ENCODE results near the gene ZNF322. TPM values are rescaled to one million over a fixed set of nuclear protein-coding genes. Genes with fewer than 3 reads are reported as not detected.

Gene ZNF322
- total and polyA plus RNA-seq, 3 experiments from 2014 or later, result 9.9 to 15.2 (median 13.7) TPM

DNA sequence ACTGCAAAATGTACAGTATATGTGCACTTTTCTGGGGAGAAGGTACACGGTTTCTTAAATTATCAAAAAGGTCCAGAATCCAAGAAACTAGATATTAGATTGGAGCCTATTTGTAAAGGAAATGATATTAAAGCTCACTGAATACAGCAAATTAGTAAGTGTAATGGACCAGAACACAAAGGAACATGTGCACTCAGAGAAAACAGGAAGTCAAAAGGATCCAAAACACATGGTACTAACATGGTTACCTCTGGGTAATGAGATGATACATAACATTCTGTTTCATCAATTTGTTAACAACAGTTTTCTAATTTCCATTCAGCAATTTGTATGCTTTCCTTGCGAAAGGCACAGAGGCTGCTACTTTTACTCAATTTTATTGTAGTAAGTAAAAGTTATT is 18.7 kb downstream of the ZNF322 start:
- Histone ChIP-seq H3K4me1 (ENCODE audit: insufficient read depth, low read length) (no peaks in the 10 kb centered on the region), H3K4me3 (ENCODE audit: low read length) (no peak overlapping the region), H3K9me3 (ENCODE audit: low read length) (peaks cover 27% of the 10 kb centered on the region), H3K27me3 (ENCODE audit: insufficient read depth, low read length, poor library complexity, severe bottlenecking) (no peaks in the 10 kb centered on the region), H3K36me3 (ENCODE audit: insufficient read depth, low read length) (peaks cover 38% of the 10 kb centered on the region), H3K27ac (ENCODE audit: low read depth, low read length) (no peak overlapping the region)
- Mint-ChIP-seq H3K4me1 (no peaks in the 10 kb centered on the region), H3K27me3 (peaks cover 0 to 1% of the 10 kb centered on the region in 2 donors), H3K27ac (no peak overlapping the region), H3K9me3 (peaks cover 20 to 51% (median 39%) of the 10 kb centered on the region in 5 donors), H3K36me3 (peaks cover 50 to 70% (median 67%) of the 10 kb centered on the region in 3 donors), H3K4me3 (no peak overlapping the region)
- ChIA-PET POLR2A (no interaction called here), CTCF (no interaction called here)
- no peak for DNase-seq

DNA sequence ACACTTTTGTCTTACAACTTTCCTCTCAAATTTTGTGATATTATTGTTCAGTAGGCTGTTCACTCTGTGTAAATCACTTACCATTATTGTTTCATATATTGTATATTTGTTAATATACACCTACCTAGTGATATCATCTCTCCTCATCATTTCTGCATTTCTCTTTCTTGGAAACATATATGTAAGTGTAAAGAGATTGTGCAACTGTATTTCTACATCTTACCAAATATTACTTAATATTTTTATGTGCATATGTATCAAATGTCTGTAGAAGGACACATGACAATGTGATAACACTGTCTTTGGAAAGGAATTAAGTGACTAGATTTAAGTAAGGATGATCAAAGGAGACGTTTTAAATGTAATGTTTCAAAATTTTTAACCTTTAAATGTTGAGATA is 30.2 kb downstream of the ZNF322 start:
- Histone ChIP-seq H3K4me1 (ENCODE audit: insufficient read depth, low read length) (no peaks in the 10 kb centered on the region), H3K27me3 (ENCODE audit: insufficient read depth, low read length, poor library complexity, severe bottlenecking) (no peaks in the 10 kb centered on the region), H3K27ac (ENCODE audit: low read depth, low read length) (no peak overlapping the region), H3K4me3 (ENCODE audit: low read length) (no peak overlapping the region), H3K36me3 (ENCODE audit: insufficient read depth, low read length) (no peaks in the 10 kb centered on the region), H3K9me3 (ENCODE audit: low read length) (peaks cover 2% of the 10 kb centered on the region)
- POLR2A ChIA-PET, result no interaction called here
- Mint-ChIP-seq H3K4me1 (no peaks in the 10 kb centered on the region), H3K27ac (no peak overlapping the region), H3K4me3 (no peak overlapping the region), H3K27me3 (peaks cover 20% of the 10 kb centered on the region in 2 donors), H3K36me3 (peaks cover 3 to 31% (median 6%) of the 10 kb centered on the region in 3 donors), H3K9me3 (peaks cover 5 to 29% (median 8%) of the 10 kb centered on the region in 5 donors)
- no peak for DNase-seq
- CTCF ChIA-PET, result no interaction called here

DNA sequence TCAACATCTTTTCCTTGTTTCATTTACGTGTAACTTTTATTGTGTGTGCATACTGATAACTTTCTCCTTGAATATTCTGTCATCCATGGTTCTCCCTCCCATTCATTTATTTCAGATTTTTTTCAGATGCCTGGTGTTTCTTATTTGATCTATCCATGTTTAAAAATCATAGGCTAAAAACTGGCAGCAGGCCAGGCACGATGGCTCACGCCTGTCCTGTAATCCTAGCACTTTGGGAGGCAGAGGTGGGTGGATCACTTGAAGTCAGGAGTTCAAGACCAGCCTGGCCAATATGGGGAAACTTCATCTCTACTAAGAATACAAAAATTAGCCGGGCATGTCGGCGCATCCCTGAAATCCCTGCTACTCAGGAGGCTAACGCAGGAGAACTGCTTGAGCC is 31.7 kb downstream of the ZNF322 start:
- CTCF ChIA-PET, result no interaction called here

DNA sequence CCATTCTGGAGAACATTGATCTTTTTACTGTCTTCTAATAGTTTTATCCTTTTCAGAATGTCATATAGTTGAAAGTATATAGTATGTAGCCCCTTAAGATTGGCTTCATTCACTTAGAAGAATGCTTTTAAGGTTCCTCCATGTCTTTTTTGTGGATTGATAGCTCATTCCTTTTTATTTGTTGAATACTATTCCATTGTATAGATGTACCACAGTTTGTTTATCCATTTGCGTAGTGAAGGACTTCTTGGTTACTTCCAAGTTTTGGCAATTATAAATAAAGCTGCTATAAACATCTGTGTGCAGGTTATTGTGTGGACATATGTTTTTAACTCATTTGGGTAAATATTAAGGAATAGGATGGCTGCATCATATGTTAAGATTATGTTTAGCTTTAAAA is 35.0 kb downstream of the ZNF322 start:
- ChIA-PET POLR2A (no interaction called here), CTCF (no interaction called here)
- no peak for DNase-seq
- Histone ChIP-seq H3K4me1 (ENCODE audit: insufficient read depth, low read length) (no peaks in the 10 kb centered on the region), H3K9me3 (ENCODE audit: low read length) (peaks cover 2% of the 10 kb centered on the region), H3K27ac (ENCODE audit: low read depth, low read length) (no peak overlapping the region), H3K27me3 (ENCODE audit: insufficient read depth, low read length, poor library complexity, severe bottlenecking) (no peaks in the 10 kb centered on the region), H3K36me3 (ENCODE audit: insufficient read depth, low read length) (no peaks in the 10 kb centered on the region), H3K4me3 (ENCODE audit: low read length) (no peak overlapping the region)
- Mint-ChIP-seq H3K9me3 (peaks cover 5 to 18% (median 12%) of the 10 kb centered on the region in 5 donors), H3K36me3 (peaks cover 0 to 23% (median 0%) of the 10 kb centered on the region in 3 donors), H3K4me3 (no peak overlapping the region), H3K27ac (no peak overlapping the region), H3K27me3 (peaks cover 20 to 37% of the 10 kb centered on the region in 2 donors), H3K4me1 (no peaks in the 10 kb centered on the region)

More for the DNA sequence above, 31.7 kb downstream of the ZNF322 start:
- Mint-ChIP-seq H3K27me3 (peaks cover 21 to 23% of the 10 kb centered on the region in 2 donors), H3K36me3 (peaks cover 0 to 23% (median 0%) of the 10 kb centered on the region in 3 donors), H3K4me3 (no peak overlapping the region), H3K4me1 (no peaks in the 10 kb centered on the region), H3K27ac (no peak overlapping the region), H3K9me3 (peaks cover 5 to 20% (median 12%) of the 10 kb centered on the region in 5 donors)
- DNase-seq, result no peak
- Histone ChIP-seq H3K27ac (ENCODE audit: low read depth, low read length) (no peak overlapping the region), H3K36me3 (ENCODE audit: insufficient read depth, low read length) (no peaks in the 10 kb centered on the region), H3K4me1 (ENCODE audit: insufficient read depth, low read length) (no peaks in the 10 kb centered on the region), H3K27me3 (ENCODE audit: insufficient read depth, low read length, poor library complexity, severe bottlenecking) (no peaks in the 10 kb centered on the region), H3K4me3 (ENCODE audit: low read length) (no peak overlapping the region), H3K9me3 (ENCODE audit: low read length) (peaks cover 2% of the 10 kb centered on the region)
- POLR2A ChIA-PET, result no interaction called here

DNA sequence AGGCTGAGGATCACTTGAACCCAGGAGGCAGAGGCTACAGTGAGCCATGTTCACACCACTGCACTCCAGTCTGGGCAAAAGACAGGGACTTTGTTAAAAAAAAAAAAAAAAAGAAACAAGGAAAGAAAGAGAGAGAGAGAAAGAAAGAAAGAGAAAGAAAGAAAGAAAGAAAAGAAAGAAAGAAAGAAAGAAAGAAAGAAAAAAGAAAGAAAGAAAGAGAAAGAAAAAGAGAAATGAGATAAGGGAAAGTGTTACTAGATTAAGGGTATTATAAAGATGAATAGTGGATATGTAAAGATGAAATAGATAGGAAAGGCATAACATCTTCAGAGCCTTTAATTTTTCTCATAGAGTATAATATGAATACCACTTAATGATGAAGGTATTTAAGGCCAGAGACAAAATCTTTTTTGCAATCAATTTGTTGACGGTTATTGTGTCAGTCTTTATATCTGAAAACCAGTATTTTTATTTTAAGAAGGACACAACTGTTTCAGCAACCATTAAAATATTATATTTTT is 36.1 kb downstream of the ZNF322 start:
- H3K27me3 ChIP-seq (ENCODE audit: insufficient read depth, low read length, poor library complexity, severe bottlenecking), result no peaks in the 10 kb centered on the region
- peaks cover 2% of the 10 kb centered on the region for H3K9me3 ChIP-seq (ENCODE audit: low read length)
- peaks cover 0 to 20% (median 0%) of the 10 kb centered on the region in 3 donors for H3K36me3 Mint-ChIP-seq
- peaks cover 17 to 40% of the 10 kb centered on the region in 2 donors for H3K27me3 Mint-ChIP-seq
- H3K9me3 Mint-ChIP-seq, result peaks cover 5 to 16% (median 11%) of the 10 kb centered on the region in 5 donors
- H3K4me1 ChIP-seq (ENCODE audit: insufficient read depth, low read length), result no peaks in the 10 kb centered on the region
- no peak overlapping the region for H3K27ac ChIP-seq (ENCODE audit: low read depth, low read length)
- CTCF ChIA-PET, result interaction anchor here (0.7 kb wide), 1 partner anchor 15 kb away, joined by 3 read pairs; no protein-coding TSS in a partner anchor
- no peak overlapping the region for H3K4me3 Mint-ChIP-seq
- H3K27ac Mint-ChIP-seq, result no peak overlapping the region
- no peaks in the 10 kb centered on the region for H3K4me1 Mint-ChIP-seq
- H3K36me3 ChIP-seq (ENCODE audit: insufficient read depth, low read length), result no peaks in the 10 kb centered on the region
- no peak for DNase-seq
- POLR2A ChIA-PET, result no interaction called here
- no peak overlapping the region for H3K4me3 ChIP-seq (ENCODE audit: low read length)

DNA sequence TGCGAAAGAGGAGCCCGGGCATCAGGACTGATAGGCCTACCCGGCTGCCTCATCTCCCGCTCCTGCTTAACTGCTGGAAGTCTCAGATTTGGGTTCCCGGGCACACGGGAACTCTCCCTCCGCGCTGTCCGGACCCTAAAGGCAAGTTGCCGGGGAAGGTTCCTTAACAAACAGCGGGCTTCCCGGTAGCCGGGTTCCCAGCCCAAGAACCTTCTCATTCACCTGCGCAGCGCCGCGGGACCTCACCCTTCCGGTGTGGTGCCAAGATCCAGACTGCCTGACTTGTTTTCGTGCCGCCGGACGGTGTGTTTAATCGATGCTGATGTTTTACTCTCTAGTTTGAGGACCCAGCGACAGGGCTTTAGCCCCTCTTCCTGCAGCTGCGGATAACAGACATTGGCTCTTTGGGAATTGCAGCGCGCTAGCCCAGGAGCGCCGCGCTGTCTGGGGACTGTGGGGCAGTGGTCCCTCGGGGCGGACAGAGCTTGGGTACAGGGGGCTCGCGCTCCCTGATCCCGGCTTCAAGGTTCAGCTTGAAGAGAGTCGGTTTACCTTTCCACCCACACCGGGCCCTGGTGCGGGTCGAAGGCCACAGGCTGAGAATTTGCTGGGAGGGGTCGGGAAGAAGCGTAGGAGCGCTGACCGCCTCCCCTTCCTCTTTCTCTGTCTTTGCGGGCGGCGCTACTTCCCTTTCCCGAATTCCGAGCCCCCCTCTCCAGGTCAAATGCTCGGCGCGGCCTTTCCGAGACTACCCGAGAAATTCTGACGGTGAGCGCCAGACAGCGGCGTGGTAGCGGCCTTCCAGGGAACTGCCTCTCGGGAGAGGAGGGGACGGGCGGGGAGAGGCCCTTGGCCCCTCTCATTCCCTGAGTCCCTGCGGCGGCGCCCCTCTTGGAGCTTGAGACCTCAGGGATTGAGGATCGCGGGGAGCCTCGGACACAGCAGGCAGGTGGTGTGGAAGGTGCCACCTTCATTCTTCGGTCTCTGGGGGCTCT is 45.6 kb downstream of the ZNF322 start:
- Mint-ChIP-seq H3K27me3 (peaks cover 39 to 57% of the 10 kb centered on the region in 2 donors), H3K4me1 (peaks cover 14 to 19% (median 17%) of the 10 kb centered on the region in 3 donors), H3K27ac (peak overlapping the region in 3 of 8 donors; percentile 3 to 57 (median 47)), H3K4me3 (peak overlapping the region; percentile 70 to 87 (median 74)), H3K36me3 (peaks cover 0 to 11% (median 0%) of the 10 kb centered on the region in 3 donors), H3K9me3 (peaks cover 0 to 9% (median 0%) of the 10 kb centered on the region in 5 donors)
- Histone ChIP-seq H3K27ac (ENCODE audit: low read depth, low read length) (no peak overlapping the region), H3K9me3 (ENCODE audit: low read length) (no peaks in the 10 kb centered on the region), H3K4me1 (ENCODE audit: insufficient read depth, low read length) (peaks cover 14% of the 10 kb centered on the region), H3K36me3 (ENCODE audit: insufficient read depth, low read length) (no peaks in the 10 kb centered on the region), H3K4me3 (ENCODE audit: low read length) (peak overlapping the region; percentile 54), H3K27me3 (ENCODE audit: insufficient read depth, low read length, poor library complexity, severe bottlenecking) (peaks cover 20% of the 10 kb centered on the region)
- DNase-seq, result peak in 1 of 5 donors; percentile 50
- ChIA-PET CTCF (interaction anchor here (1.0 kb wide), 1 partner anchor 42 kb away, joined by 3 read pairs; no protein-coding TSS in a partner anchor), POLR2A (no interaction called here)

DNA sequence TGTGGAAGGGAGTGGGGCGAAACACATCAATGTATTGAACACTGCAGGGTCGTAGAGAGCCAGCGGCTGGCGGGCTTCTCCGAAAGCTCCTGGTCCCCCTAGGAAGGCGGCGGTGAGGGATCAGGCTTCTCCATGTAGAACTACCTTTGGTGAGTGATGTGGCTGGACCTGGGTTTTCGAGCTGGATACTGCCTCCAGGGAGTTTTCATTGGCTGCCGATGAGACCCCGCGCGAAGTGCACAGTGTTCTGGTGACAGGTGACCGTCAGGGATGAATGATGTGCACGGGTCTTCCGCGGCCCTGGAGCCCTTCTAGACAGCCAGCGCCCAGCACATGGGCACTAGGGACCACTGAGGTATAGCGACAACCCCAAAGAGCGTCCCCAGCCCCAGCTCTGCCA is 46.3 kb downstream of the ZNF322 start:
- Histone ChIP-seq H3K4me1 (ENCODE audit: insufficient read depth, low read length) (peaks cover 14% of the 10 kb centered on the region), H3K36me3 (ENCODE audit: insufficient read depth, low read length) (no peaks in the 10 kb centered on the region), H3K4me3 (ENCODE audit: low read length) (no peak overlapping the region), H3K27me3 (ENCODE audit: insufficient read depth, low read length, poor library complexity, severe bottlenecking) (peaks cover 20% of the 10 kb centered on the region), H3K9me3 (ENCODE audit: low read length) (no peaks in the 10 kb centered on the region), H3K27ac (ENCODE audit: low read depth, low read length) (no peak overlapping the region)
- no peak for DNase-seq
- peaks cover 0 to 11% (median 0%) of the 10 kb centered on the region in 3 donors for H3K36me3 Mint-ChIP-seq
- H3K9me3 Mint-ChIP-seq, result peaks cover 0 to 9% (median 0%) of the 10 kb centered on the region in 5 donors
- no peak overlapping the region for H3K27ac Mint-ChIP-seq
- CTCF ChIA-PET, result interaction anchor here (0.8 to 1.6 kb wide), 2 partner anchors 18 to 466 kb away, joined by 4 to 6 read pairs; no protein-coding TSS in a partner anchor
- peaks cover 14 to 19% (median 17%) of the 10 kb centered on the region in 3 donors for H3K4me1 Mint-ChIP-seq
- POLR2A ChIA-PET, result no interaction called here
- H3K27me3 Mint-ChIP-seq, result peaks cover 39 to 52% of the 10 kb centered on the region in 2 donors
- peak overlapping the region in 4 of 7 donors; percentile 48 to 84 (median 76) for H3K4me3 Mint-ChIP-seq

All from CD8-positive, alpha-beta memory T cell (primary cell).